GM12878 (cell line): ENCODE results near the gene PDE6A. TPM values are rescaled to one million over a fixed set of nuclear protein-coding genes. Genes with fewer than 3 reads are reported as not detected.

Source experiments
- ATAC-seq: fragments of 200-7000 bp; cut with Tn5 transposase; 3 replicates; pipeline ENCODE4 v1.9.1; 2020; ENCODE audit warnings: mild to moderate bottlenecking, moderate library complexity
- BruUV-seq: library from RNA; stranded (reverse); fragments of 400-500 nt; replicated peaks from 2 replicates; lab custom pipeline; 2021; lab: Mats Ljungman, UMichigan
- CTCF ChIA-PET: fragments of 300-600 bp; sonication (Branson Sonifier 250); formaldehyde crosslinking; extraction: SDS; loops from one replicate; lab custom pipeline; 2021; ENCODE audit warnings: inconsistent platforms; lab: Yijun Ruan, JAX
- POLR2A ChIA-PET: fragments of 350-600 bp; formaldehyde crosslinking; extraction: SDS; loops from one replicate; lab custom pipeline; 2021; ENCODE audit warnings: inconsistent platforms; lab: Charles Lee
- RAD21 ChIA-PET: fragments of 300-600 bp; sonication (Branson Sonifier 250); formaldehyde crosslinking; loops from one replicate; lab custom pipeline; 2023; ENCODE audit warnings: antibody characterized with exemption; ENCODE audit not compliant: unreplicated experiment; lab: Charles Lee
- SMC1A ChIA-PET: fragments of 300-600 bp; sonication (Branson Sonifier 250); formaldehyde crosslinking; loops from one replicate; lab custom pipeline; 2023; ENCODE audit not compliant: unreplicated experiment, uncharacterized antibody; lab: Charles Lee
- DNase-seq: peaks from one replicate; pipeline ENCODE4 v3.0.0-alpha.2; 2011; ENCODE audit warnings: low read depth, low spot score
- FAIRE-seq: peaks from 3 replicates; lab custom pipeline; 2011; peaks lifted over from hg19 to GRCh38; lab: Jason Lieb, UNC
- H2AFZ ChIP-seq: 2 replicates; pipeline ENCODE4 v1.6.0; 2011; ENCODE audit warnings: low read depth, low read length, control low read depth; ENCODE audit not compliant: control insufficient read depth
- H3K27ac ChIP-seq: 2 replicates; pipeline ENCODE4 v1.5.1; 2011; ENCODE audit warnings: control low read depth; ENCODE audit not compliant: control insufficient read depth, insufficient read depth
- H3K27me3 ChIP-seq, 2 experiments: replicated peaks in 1 of 2; 2 replicates each; pipeline versions ENCODE4 v1.6.0 to v1.6.1; 2011; ENCODE audit warnings: low read length in 1 of 2; ENCODE audit not compliant: control insufficient read depth in 2 of 2, insufficient read depth in 2 of 2
- H3K36me3 ChIP-seq, 2 experiments: 2 replicates each; pipeline ENCODE4 v1.5.1; 2011; ENCODE audit warnings: low read length in 1 of 2; ENCODE audit not compliant: control insufficient read depth in 2 of 2, insufficient read depth in 2 of 2
- H3K4me1 ChIP-seq: 2 replicates; pipeline ENCODE4 v1.6.1; 2011; ENCODE audit warnings: mild to moderate bottlenecking, low read length, moderate library complexity, mixed read lengths; ENCODE audit not compliant: control insufficient read depth, insufficient read depth
- H3K4me2 ChIP-seq: 2 replicates; pipeline ENCODE4 v1.6.0; 2011; ENCODE audit warnings: control low read depth; ENCODE audit not compliant: control insufficient read depth, insufficient read depth
- H3K4me3 ChIP-seq: fragments of 200-600 bp; sonication (generic); 2 replicates; pipeline ENCODE4 v1.5.1; 2016
- H3K79me2 ChIP-seq: 2 replicates; pipeline ENCODE4 v1.6.0; 2011; ENCODE audit warnings: low read length; ENCODE audit not compliant: control insufficient read depth, insufficient read depth
- H3K9ac ChIP-seq: 2 replicates; pipeline ENCODE4 v1.8.0; 2011; ENCODE audit warnings: low read length, control low read depth, mixed read lengths; ENCODE audit not compliant: control insufficient read depth, insufficient read depth
- H3K9me3 ChIP-seq: replicated peaks from 3 replicates; pipeline ENCODE4 v1.5.1; 2011; ENCODE audit warnings: mild to moderate bottlenecking, low read length; ENCODE audit not compliant: control insufficient read depth, insufficient read depth
- H4K20me1 ChIP-seq: 2 replicates; pipeline ENCODE4 v1.6.0; 2011; ENCODE audit not compliant: control insufficient read depth, insufficient read depth
- RAD21 ChIP-seq: IDR thresholded peaks from 2 replicates; pipeline ENCODE4 v1.6.1; 2011; ENCODE audit warnings: mild to moderate bottlenecking, low read depth, low read length, moderate library complexity; ENCODE audit not compliant: insufficient read depth
- ZNF207 ChIP-seq: fragments of 450-650 bp; IDR thresholded peaks from 2 replicates; pipeline ENCODE4 v1.6.1; 2014; ENCODE audit warnings: antibody characterized with exemption, mild to moderate bottlenecking, borderline replicate concordance
- WGBS: methylation state at CpG from one replicate; pipeline ENCODE4 v1.1.6; 2016; ENCODE audit warnings: low lambda C conversion rate; ENCODE audit not compliant: insufficient replicate concordance, insufficient coverage; ENCODE audit errors: missing lambda C conversion rate; 5-methylcytosine and 5-hydroxymethylcytosine counted together
- in situ Hi-C: fragments of 300-500 bp; cut with MboI; formaldehyde crosslinking; loops from 9 replicates; pipeline ENCODE4 v1.14.3; 2018; ENCODE audit warnings: mixed read lengths
- intact Hi-C: fragments of 100-400 bp; cut with micrococcal nuclease; formaldehyde crosslinking; loops from one replicate; pipeline ENCODE4 v1.14.2; 2022; ENCODE audit not compliant: unreplicated experiment
- polyA plus RNA-seq, 11 experiments: library from polyadenylated mRNA; depleted of rRNA in 4 of 11; unstranded in 6 of 11; stranded (reverse) in 5 of 11; fragments of >200 nt; fragmentation: Nextera tagmentation in 4 of 11; fragmentation: Illumina TruSeq in 1 of 11; extraction: Ambion mirVana in 4 of 11; extraction: Trizol in 1 of 11; gene quantifications; 1 replicate in 1 of 11; 2 replicates in 10 of 11; pipeline versions ENCODE4 v1.2.1 to v1.2.3, GENCODE V29; 2011 to 2016; ENCODE audit warnings: inconsistent platforms in 2 of 11, missing spikeins in 2 of 11, low read depth in 1 of 11
- total RNA-seq, 4 experiments: library from RNA; depleted of rRNA in 3 of 4; stranded (reverse); fragments of >200 nt in 3 of 4; fragmentation: Illumina TruSeq in 1 of 4; extraction: Trizol in 1 of 4; gene quantifications; 2 replicates each; pipeline versions ENCODE4 v1.2.1 to v1.2.3, GENCODE V29; 2013 to 2021

PDE6A gene
- total and polyA plus RNA-seq, 10 of the 15 experiments (the other 5 are each of a cell fraction or from before 2014, with no cell fraction given) = 0.05 to 0.26 TPM; not detected in 8

- Histone ChIP-seq H3K36me3 (peaks cover 7 to 32% of the 10 kb centered on the region in 2 experiments; a peak in 3 of 4 replicates), H3K79me2 (no peaks in the 10 kb centered on the region; the same call in 1 of the 2 replicates), H3K4me3 (no peak overlapping the region), H3K4me2 (no peak overlapping the region), H3K9ac (no peak overlapping the region), H2AFZ (no peak overlapping the region)
- in situ Hi-C loops (loop anchor here (5.0 kb wide), 2 partner anchors 168 to 193 kb away; no protein-coding TSS in a partner anchor), intact Hi-C loops (loop anchor here (2.0 kb wide), 1 partner anchor 99 kb away; the partner anchor contains the start of gene PPARGC1B)
- no peak for DNase-seq
- TF ChIP-seq ZNF207 = no peak
- TF ChIP-seq RAD21 = peak; percentile 27; the same call in 1 of the 2 replicates
- TF ChIP-seq, all 136 proteins: peak for 1
- CTCF ChIA-PET = interaction anchor here (1.0 to 15.7 kb wide), 23 partner anchors 8 to 243 kb away, joined by 3 to 462 read pairs (median 14); partner anchors contain the start of gene PPARGC1B
- peak; percentile 47 for FAIRE-seq
- ATAC-seq = 0 out of 3 replicates have a peak, but pooled peaks have one; percentile 16
- BruUV-seq = no TSS peak
- no peaks in the 10 kb centered on the region for H4K20me1 ChIP-seq
- WGBS = 100% methylated on average over 2 of the region's 3 CpGs
- H3K4me1 ChIP-seq = peaks cover 8% of the 10 kb centered on the region
- POLR2A ChIA-PET = interaction anchor here (0.6 to 6.6 kb wide), 7 partner anchors 16 to 275 kb away, joined by 3 to 70 read pairs (median 4); no protein-coding TSS in a partner anchor
- SMC1A ChIA-PET = interaction anchor here (0.7 to 11.9 kb wide), 20 partner anchors 13 to 212 kb away, joined by 3 to 210 read pairs (median 14); no protein-coding TSS in a partner anchor
- no peak overlapping the region for H3K27ac ChIP-seq
- H3K27me3 ChIP-seq = no peaks in the 10 kb centered on the region
- RAD21 ChIA-PET = interaction anchor here (0.7 to 12.6 kb wide), 21 partner anchors 8 to 224 kb away, joined by 3 to 148 read pairs (median 11); partner anchors contain the start of gene SLC26A2
- H3K9me3 ChIP-seq = no peaks in the 10 kb centered on the region
Observed at GRCh38 chr5:149829954-149830353, 114.6 kb downstream of the PDE6A start.
